Measurements from ENCODE around the gene ANKRD65.
"Not testable (repeated sequence)": the region's sequence is repeated elsewhere in the genome, so short reads cannot be mapped to it uniquely, and the experiment has no call there.

The ANKRD65 gene

GRCh38 chr1:1417825-1418463 lies 3.1 kb downstream of the ANKRD65 start:
- H3K4me1 ChIP-seq (ENCODE audit: control extremely low read depth in 1 of 4, control insufficient read depth in 4 of 4, insufficient read depth in 4 of 4, low read length in 3 of 4), result peaks cover 0 to 12% (median 5%) of the 10 kb centered on the region in 4 experiments
- H3K4me3 ChIP-seq (ENCODE audit: control insufficient read depth in 1 of 7, extremely low read depth in 1 of 7, insufficient read depth in 4 of 7, low read depth in 2 of 7, low read length in 6 of 7); POLR2A ChIA-PET; H3K27ac ChIP-seq (ENCODE audit: insufficient read depth in 1 of 2, low read depth in 1 of 2, low read length in 2 of 2, poor library complexity in 1 of 2, severe bottlenecking in 2 of 2); DNase-seq; H3K9me3 ChIP-seq (ENCODE audit: control extremely low read depth in 1 of 5, control insufficient read depth in 4 of 5, insufficient read depth in 2 of 5, low read depth in 1 of 5, low read length in 4 of 5); H3K36me3 ChIP-seq (ENCODE audit: control insufficient read depth in 4 of 4, insufficient read depth in 4 of 4, low read length in 3 of 4): not testable (repeated sequence)
- peaks cover 0 to 17% (median 0%) of the 10 kb centered on the region in 5 experiments for H3K27me3 ChIP-seq (replicated peaks in 2 of 5; ENCODE audit: control insufficient read depth in 4 of 5, insufficient read depth in 5 of 5, low read length in 4 of 5)
- WGBS (ENCODE audit: insufficient coverage), result 95% methylated on average over 21 of the region's 25 CpGs
- CTCF ChIA-PET, result interaction anchor here (1.6 kb wide), 1 partner anchor 11 kb away, joined by 5 read pairs; the partner anchor contains the start of gene MRPL20

- Histone ChIP-seq H3K27me3 (replicated peaks in 2 of 5; ENCODE audit: control insufficient read depth in 4 of 5, insufficient read depth in 5 of 5, low read length in 4 of 5) (peaks cover 0 to 14% (median 0%) of the 10 kb centered on the region in 5 experiments), H3K4me1 (ENCODE audit: control extremely low read depth in 1 of 4, control insufficient read depth in 4 of 4, insufficient read depth in 4 of 4, low read length in 3 of 4) (peaks cover 0 to 12% (median 4%) of the 10 kb centered on the region in 4 experiments)
- H3K27ac ChIP-seq (ENCODE audit: insufficient read depth in 1 of 2, low read depth in 1 of 2, low read length in 2 of 2, poor library complexity in 1 of 2, severe bottlenecking in 2 of 2); DNase-seq; H3K4me3 ChIP-seq (ENCODE audit: control insufficient read depth in 1 of 7, extremely low read depth in 1 of 7, insufficient read depth in 4 of 7, low read depth in 2 of 7, low read length in 6 of 7); H3K36me3 ChIP-seq (ENCODE audit: control insufficient read depth in 4 of 4, insufficient read depth in 4 of 4, low read length in 3 of 4); H3K9me3 ChIP-seq (ENCODE audit: control extremely low read depth in 1 of 5, control insufficient read depth in 4 of 5, insufficient read depth in 2 of 5, low read depth in 1 of 5, low read length in 4 of 5); POLR2A ChIA-PET: not testable (repeated sequence)
- WGBS (ENCODE audit: insufficient coverage), result 81% methylated on average over 3 of the region's 5 CpGs
- CTCF ChIA-PET, result interaction anchor here (1.6 kb wide), 1 partner anchor 10 kb away, joined by 5 read pairs; the partner anchor contains the start of gene MRPL20
Observed at GRCh38 chr1:1417396-1417795, 3.7 kb downstream of the ANKRD65 start.

- WGBS (ENCODE audit: insufficient coverage), result 87% methylated on average over 12 of the region's 13 CpGs
- peaks cover 0 to 10% (median 4%) of the 10 kb centered on the region in 4 experiments for H3K4me1 ChIP-seq (ENCODE audit: control extremely low read depth in 1 of 4, control insufficient read depth in 4 of 4, insufficient read depth in 4 of 4, low read length in 3 of 4)
- H3K4me3 ChIP-seq (ENCODE audit: control insufficient read depth in 1 of 7, extremely low read depth in 1 of 7, insufficient read depth in 4 of 7, low read depth in 2 of 7, low read length in 6 of 7), result no peak overlapping the region
- H3K9me3 ChIP-seq (ENCODE audit: control extremely low read depth in 1 of 5, control insufficient read depth in 4 of 5, insufficient read depth in 2 of 5, low read depth in 1 of 5, low read length in 4 of 5), result peaks cover 0 to 6% (median 2%) of the 10 kb centered on the region in 5 experiments
- H3K27ac ChIP-seq (ENCODE audit: insufficient read depth in 1 of 2, low read depth in 1 of 2, low read length in 2 of 2, poor library complexity in 1 of 2, severe bottlenecking in 2 of 2), result no peak overlapping the region
- H3K36me3 ChIP-seq (ENCODE audit: control insufficient read depth in 4 of 4, insufficient read depth in 4 of 4, low read length in 3 of 4), result no peaks in the 10 kb centered on the region
- H3K27me3 ChIP-seq (replicated peaks in 2 of 5; ENCODE audit: control insufficient read depth in 4 of 5, insufficient read depth in 5 of 5, low read length in 4 of 5), result peaks cover 0 to 11% (median 0%) of the 10 kb centered on the region in 5 experiments
- ChIA-PET CTCF (interaction anchor here (1.0 to 2.1 kb wide), 7 partner anchors 9 to 26 kb away, joined by 3 to 11 read pairs (median 5); partner anchors contain the start of gene MRPL20), POLR2A (interaction anchor here (1.3 kb wide), 1 partner anchor 17 kb away, joined by 3 read pairs; no protein-coding TSS in a partner anchor)
- no peak for DNase-seq
Observed at GRCh38 chr1:1415751-1416150, 5.3 kb downstream of the ANKRD65 start.

GRCh38 chr1:1412311-1412902 lies 8.7 kb downstream of the ANKRD65 start:
- H3K9me3 ChIP-seq (ENCODE audit: control extremely low read depth in 1 of 5, control insufficient read depth in 4 of 5, insufficient read depth in 2 of 5, low read depth in 1 of 5, low read length in 4 of 5); DNase-seq; H3K36me3 ChIP-seq (ENCODE audit: control insufficient read depth in 4 of 4, insufficient read depth in 4 of 4, low read length in 3 of 4); H3K27ac ChIP-seq (ENCODE audit: insufficient read depth in 1 of 2, low read depth in 1 of 2, low read length in 2 of 2, poor library complexity in 1 of 2, severe bottlenecking in 2 of 2); POLR2A ChIA-PET; H3K4me3 ChIP-seq (ENCODE audit: control insufficient read depth in 1 of 7, extremely low read depth in 1 of 7, insufficient read depth in 4 of 7, low read depth in 2 of 7, low read length in 6 of 7); H3K27me3 ChIP-seq (replicated peaks in 2 of 5; ENCODE audit: control insufficient read depth in 4 of 5, insufficient read depth in 5 of 5, low read length in 4 of 5): not testable (repeated sequence)
- WGBS (ENCODE audit: insufficient coverage), result 100% methylated on average over 2 of the region's 11 CpGs
- H3K4me1 ChIP-seq (ENCODE audit: control extremely low read depth in 1 of 4, control insufficient read depth in 4 of 4, insufficient read depth in 4 of 4, low read length in 3 of 4), result peaks cover 6 to 15% (median 10%) of the 10 kb centered on the region in 4 experiments
- CTCF ChIA-PET, result interaction anchor here (1.1 to 2.0 kb wide), 4 partner anchors 12 to 34 kb away, joined by 3 to 6 read pairs (median 4); no protein-coding TSS in a partner anchor

- Histone ChIP-seq H3K27me3 (replicated peaks in 2 of 5; ENCODE audit: control insufficient read depth in 4 of 5, insufficient read depth in 5 of 5, low read length in 4 of 5) (no peaks in the 10 kb centered on the region), H3K4me3 (ENCODE audit: control insufficient read depth in 1 of 7, extremely low read depth in 1 of 7, insufficient read depth in 4 of 7, low read depth in 2 of 7, low read length in 6 of 7) (no peak overlapping the region), H3K36me3 (ENCODE audit: control insufficient read depth in 4 of 4, insufficient read depth in 4 of 4, low read length in 3 of 4) (peaks cover 0 to 4% (median 0%) of the 10 kb centered on the region in 4 experiments), H3K27ac (ENCODE audit: insufficient read depth in 1 of 2, low read depth in 1 of 2, low read length in 2 of 2, poor library complexity in 1 of 2, severe bottlenecking in 2 of 2) (no peak overlapping the region), H3K9me3 (ENCODE audit: control extremely low read depth in 1 of 5, control insufficient read depth in 4 of 5, insufficient read depth in 2 of 5, low read depth in 1 of 5, low read length in 4 of 5) (peaks cover 0 to 6% (median 2%) of the 10 kb centered on the region in 5 experiments), H3K4me1 (ENCODE audit: control extremely low read depth in 1 of 4, control insufficient read depth in 4 of 4, insufficient read depth in 4 of 4, low read length in 3 of 4) (peaks cover 6 to 15% (median 10%) of the 10 kb centered on the region in 4 experiments)
- POLR2A ChIA-PET, result no interaction called here
- WGBS (ENCODE audit: insufficient coverage), result 99% methylated on average over 9 of the region's 13 CpGs
- no peak for DNase-seq
- CTCF ChIA-PET, result interaction anchor here (1.1 kb wide), 1 partner anchor 34 kb away, joined by 3 read pairs; no protein-coding TSS in a partner anchor
Observed at GRCh38 chr1:1411626-1412025, 9.4 kb downstream of the ANKRD65 start.

- H3K4me3 ChIP-seq (ENCODE audit: control insufficient read depth in 1 of 7, extremely low read depth in 1 of 7, insufficient read depth in 4 of 7, low read depth in 2 of 7, low read length in 6 of 7); H3K27ac ChIP-seq (ENCODE audit: insufficient read depth in 1 of 2, low read depth in 1 of 2, low read length in 2 of 2, poor library complexity in 1 of 2, severe bottlenecking in 2 of 2); H3K9me3 ChIP-seq (ENCODE audit: control extremely low read depth in 1 of 5, control insufficient read depth in 4 of 5, insufficient read depth in 2 of 5, low read depth in 1 of 5, low read length in 4 of 5); CTCF ChIA-PET; DNase-seq; H3K27me3 ChIP-seq (replicated peaks in 2 of 5; ENCODE audit: control insufficient read depth in 4 of 5, insufficient read depth in 5 of 5, low read length in 4 of 5); POLR2A ChIA-PET: not testable (repeated sequence)
- WGBS (ENCODE audit: insufficient coverage), result no CpG with 5 or more reads among the region's 8 CpGs
- Histone ChIP-seq H3K4me1 (ENCODE audit: control extremely low read depth in 1 of 4, control insufficient read depth in 4 of 4, insufficient read depth in 4 of 4, low read length in 3 of 4) (peaks cover 6 to 26% (median 19%) of the 10 kb centered on the region in 4 experiments), H3K36me3 (ENCODE audit: control insufficient read depth in 4 of 4, insufficient read depth in 4 of 4, low read length in 3 of 4) (peaks cover 0 to 12% (median 4%) of the 10 kb centered on the region in 4 experiments)
Observed at GRCh38 chr1:1410238-1410637, 10.8 kb downstream of the ANKRD65 start.
